K562 (cell line): ENCODE results near the gene TRMT112. TPM values are rescaled to one million over a fixed set of nuclear protein-coding genes. Genes with fewer than 3 reads are reported as not detected.
A peak's percentile ranks its signal among the peaks of the same experiment; 100 is the strongest.

Experiments
- DLX4 ChIP-seq: fragments of 250-450 bp; sonication (Bioruptor Pico); IDR thresholded peaks from 2 replicates; pipeline ENCODE4 v1.6.1; 2021; ENCODE audit warnings: mild to moderate bottlenecking
- FUS ChIP-seq: fragments of 200-400 bp; formaldehyde crosslinking; optimal IDR thresholded peaks from 2 replicates; pipeline ENCODE3; 2017; ENCODE audit warnings: low read depth, low read length
- HNRNPL ChIP-seq: fragments of 200-400 bp; formaldehyde crosslinking; IDR thresholded peaks from 2 replicates; pipeline ENCODE4 v1.6.1; 2017; ENCODE audit warnings: low read depth, mild to moderate bottlenecking, low read length
- RHOXF2B ChIP-seq: fragments of 250-450 bp; sonication (Bioruptor Pico); conservative IDR thresholded peaks from 2 replicates; pipeline ENCODE4 v1.5.1; 2021
- polyA plus RNA-seq, 8 experiments: library from polyadenylated mRNA; depleted of rRNA in 4 of 8; stranded (reverse) in 5 of 8; unstranded in 3 of 8; fragments of >200 nt; fragmentation: Nextera tagmentation in 2 of 8; fragmentation: Illumina TruSeq in 1 of 8; extraction: Ambion mirVana in 2 of 8; extraction: Trizol in 1 of 8; gene quantifications; 2 replicates each; pipeline versions ENCODE4 v1.2.1 to v1.2.3, GENCODE V29; 2011 to 2014; ENCODE audit warnings: inconsistent platforms in 1 of 8, missing spikeins in 1 of 8
- total RNA-seq, 7 experiments: library from RNA; depleted of rRNA in 6 of 7; stranded (reverse); fragments of >200 nt in 6 of 7; fragmentation: Illumina TruSeq in 2 of 7; extraction: Trizol in 2 of 7; gene quantifications; 2 replicates each; pipeline versions ENCODE4 v1.2.1 to v1.2.3, GENCODE V29; 2011 to 2021; ENCODE audit warnings: low replicate concordance in 1 of 7
- TF ChIP-seq, protein P1 (sequence below): fragments of 450-650 bp; IDR thresholded peaks from 2 replicates; pipeline ENCODE4 v1.6.1; 2016; ENCODE audit warnings: mild to moderate bottlenecking, moderate library complexity
- TF ChIP-seq, protein P2 (sequence below): sonication (generic); formaldehyde crosslinking; IDR thresholded peaks from 2 replicates; pipeline ENCODE4 v1.8.1; 2023; ENCODE audit warnings: mild to moderate bottlenecking, missing genetic modification reagents
- TF ChIP-seq, protein P3 (sequence below): sonication (generic); formaldehyde crosslinking; IDR thresholded peaks from 2 replicates; pipeline ENCODE4 v1.9.0; 2022; ENCODE audit warnings: mild to moderate bottlenecking, missing genetic modification reagents
- TF ChIP-seq, protein P4 (sequence below): fragments of 450-650 bp; IDR thresholded peaks from 2 replicates; pipeline ENCODE4 v1.7.1; 2018; ENCODE audit warnings: mild to moderate bottlenecking, low read depth; ENCODE audit not compliant: partially characterized antibody

TRMT112 gene
- total and polyA plus RNA-seq, 9 of the 15 experiments (the other 6 are each of a cell fraction or from before 2014, with no cell fraction given) = 162 to 444 (median 300) TPM

DNA sequence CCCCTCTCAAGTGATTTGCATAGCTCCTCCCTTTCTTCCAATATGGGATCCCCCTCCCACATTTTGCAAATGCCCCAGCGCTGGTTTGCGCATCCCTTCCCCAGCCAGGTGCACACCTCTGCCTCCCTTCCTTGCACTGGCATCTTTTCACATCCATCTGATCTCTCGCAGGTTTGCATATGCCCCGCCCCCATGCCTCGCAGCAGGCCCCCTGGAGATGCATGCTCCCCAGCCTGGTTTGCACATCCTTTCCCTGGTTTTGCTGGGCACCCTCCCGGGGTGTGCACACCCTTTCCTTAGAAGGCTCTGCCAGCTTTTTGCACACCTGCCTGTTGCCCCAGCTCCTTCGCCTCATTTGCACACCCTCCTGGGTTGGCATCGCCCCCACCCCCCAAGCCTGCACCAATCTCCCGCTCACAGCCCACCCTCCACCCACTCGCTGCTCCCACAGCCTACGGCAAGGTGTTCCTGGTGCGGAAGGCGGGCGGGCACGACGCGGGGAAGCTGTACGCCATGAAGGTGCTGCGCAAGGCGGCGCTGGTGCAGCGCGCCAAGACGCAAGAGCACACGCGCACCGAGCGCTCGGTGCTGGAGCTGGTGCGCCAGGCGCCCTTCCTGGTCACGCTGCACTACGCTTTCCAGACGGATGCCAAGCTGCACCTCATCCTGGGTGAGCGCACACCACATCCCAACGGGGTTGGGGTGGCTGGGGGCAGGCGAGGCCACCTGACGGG lies 42.5 kb upstream of the TRMT112 start (continued):
- TF ChIP-seq, protein P1, sequence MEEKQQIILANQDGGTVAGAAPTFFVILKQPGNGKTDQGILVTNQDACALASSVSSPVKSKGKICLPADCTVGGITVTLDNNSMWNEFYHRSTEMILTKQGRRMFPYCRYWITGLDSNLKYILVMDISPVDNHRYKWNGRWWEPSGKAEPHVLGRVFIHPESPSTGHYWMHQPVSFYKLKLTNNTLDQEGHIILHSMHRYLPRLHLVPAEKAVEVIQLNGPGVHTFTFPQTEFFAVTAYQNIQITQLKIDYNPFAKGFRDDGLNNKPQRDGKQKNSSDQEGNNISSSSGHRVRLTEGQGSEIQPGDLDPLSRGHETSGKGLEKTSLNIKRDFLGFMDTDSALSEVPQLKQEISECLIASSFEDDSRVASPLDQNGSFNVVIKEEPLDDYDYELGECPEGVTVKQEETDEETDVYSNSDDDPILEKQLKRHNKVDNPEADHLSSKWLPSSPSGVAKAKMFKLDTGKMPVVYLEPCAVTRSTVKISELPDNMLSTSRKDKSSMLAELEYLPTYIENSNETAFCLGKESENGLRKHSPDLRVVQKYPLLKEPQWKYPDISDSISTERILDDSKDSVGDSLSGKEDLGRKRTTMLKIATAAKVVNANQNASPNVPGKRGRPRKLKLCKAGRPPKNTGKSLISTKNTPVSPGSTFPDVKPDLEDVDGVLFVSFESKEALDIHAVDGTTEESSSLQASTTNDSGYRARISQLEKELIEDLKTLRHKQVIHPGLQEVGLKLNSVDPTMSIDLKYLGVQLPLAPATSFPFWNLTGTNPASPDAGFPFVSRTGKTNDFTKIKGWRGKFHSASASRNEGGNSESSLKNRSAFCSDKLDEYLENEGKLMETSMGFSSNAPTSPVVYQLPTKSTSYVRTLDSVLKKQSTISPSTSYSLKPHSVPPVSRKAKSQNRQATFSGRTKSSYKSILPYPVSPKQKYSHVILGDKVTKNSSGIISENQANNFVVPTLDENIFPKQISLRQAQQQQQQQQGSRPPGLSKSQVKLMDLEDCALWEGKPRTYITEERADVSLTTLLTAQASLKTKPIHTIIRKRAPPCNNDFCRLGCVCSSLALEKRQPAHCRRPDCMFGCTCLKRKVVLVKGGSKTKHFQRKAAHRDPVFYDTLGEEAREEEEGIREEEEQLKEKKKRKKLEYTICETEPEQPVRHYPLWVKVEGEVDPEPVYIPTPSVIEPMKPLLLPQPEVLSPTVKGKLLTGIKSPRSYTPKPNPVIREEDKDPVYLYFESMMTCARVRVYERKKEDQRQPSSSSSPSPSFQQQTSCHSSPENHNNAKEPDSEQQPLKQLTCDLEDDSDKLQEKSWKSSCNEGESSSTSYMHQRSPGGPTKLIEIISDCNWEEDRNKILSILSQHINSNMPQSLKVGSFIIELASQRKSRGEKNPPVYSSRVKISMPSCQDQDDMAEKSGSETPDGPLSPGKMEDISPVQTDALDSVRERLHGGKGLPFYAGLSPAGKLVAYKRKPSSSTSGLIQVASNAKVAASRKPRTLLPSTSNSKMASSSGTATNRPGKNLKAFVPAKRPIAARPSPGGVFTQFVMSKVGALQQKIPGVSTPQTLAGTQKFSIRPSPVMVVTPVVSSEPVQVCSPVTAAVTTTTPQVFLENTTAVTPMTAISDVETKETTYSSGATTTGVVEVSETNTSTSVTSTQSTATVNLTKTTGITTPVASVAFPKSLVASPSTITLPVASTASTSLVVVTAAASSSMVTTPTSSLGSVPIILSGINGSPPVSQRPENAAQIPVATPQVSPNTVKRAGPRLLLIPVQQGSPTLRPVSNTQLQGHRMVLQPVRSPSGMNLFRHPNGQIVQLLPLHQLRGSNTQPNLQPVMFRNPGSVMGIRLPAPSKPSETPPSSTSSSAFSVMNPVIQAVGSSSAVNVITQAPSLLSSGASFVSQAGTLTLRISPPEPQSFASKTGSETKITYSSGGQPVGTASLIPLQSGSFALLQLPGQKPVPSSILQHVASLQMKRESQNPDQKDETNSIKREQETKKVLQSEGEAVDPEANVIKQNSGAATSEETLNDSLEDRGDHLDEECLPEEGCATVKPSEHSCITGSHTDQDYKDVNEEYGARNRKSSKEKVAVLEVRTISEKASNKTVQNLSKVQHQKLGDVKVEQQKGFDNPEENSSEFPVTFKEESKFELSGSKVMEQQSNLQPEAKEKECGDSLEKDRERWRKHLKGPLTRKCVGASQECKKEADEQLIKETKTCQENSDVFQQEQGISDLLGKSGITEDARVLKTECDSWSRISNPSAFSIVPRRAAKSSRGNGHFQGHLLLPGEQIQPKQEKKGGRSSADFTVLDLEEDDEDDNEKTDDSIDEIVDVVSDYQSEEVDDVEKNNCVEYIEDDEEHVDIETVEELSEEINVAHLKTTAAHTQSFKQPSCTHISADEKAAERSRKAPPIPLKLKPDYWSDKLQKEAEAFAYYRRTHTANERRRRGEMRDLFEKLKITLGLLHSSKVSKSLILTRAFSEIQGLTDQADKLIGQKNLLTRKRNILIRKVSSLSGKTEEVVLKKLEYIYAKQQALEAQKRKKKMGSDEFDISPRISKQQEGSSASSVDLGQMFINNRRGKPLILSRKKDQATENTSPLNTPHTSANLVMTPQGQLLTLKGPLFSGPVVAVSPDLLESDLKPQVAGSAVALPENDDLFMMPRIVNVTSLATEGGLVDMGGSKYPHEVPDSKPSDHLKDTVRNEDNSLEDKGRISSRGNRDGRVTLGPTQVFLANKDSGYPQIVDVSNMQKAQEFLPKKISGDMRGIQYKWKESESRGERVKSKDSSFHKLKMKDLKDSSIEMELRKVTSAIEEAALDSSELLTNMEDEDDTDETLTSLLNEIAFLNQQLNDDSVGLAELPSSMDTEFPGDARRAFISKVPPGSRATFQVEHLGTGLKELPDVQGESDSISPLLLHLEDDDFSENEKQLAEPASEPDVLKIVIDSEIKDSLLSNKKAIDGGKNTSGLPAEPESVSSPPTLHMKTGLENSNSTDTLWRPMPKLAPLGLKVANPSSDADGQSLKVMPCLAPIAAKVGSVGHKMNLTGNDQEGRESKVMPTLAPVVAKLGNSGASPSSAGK = no peak
- 0 out of 2 replicates have a peak, but pooled peaks have one; percentile 66 for TF ChIP-seq HNRNPL
- TF ChIP-seq FUS = no peak
- TF ChIP-seq, protein P2, sequence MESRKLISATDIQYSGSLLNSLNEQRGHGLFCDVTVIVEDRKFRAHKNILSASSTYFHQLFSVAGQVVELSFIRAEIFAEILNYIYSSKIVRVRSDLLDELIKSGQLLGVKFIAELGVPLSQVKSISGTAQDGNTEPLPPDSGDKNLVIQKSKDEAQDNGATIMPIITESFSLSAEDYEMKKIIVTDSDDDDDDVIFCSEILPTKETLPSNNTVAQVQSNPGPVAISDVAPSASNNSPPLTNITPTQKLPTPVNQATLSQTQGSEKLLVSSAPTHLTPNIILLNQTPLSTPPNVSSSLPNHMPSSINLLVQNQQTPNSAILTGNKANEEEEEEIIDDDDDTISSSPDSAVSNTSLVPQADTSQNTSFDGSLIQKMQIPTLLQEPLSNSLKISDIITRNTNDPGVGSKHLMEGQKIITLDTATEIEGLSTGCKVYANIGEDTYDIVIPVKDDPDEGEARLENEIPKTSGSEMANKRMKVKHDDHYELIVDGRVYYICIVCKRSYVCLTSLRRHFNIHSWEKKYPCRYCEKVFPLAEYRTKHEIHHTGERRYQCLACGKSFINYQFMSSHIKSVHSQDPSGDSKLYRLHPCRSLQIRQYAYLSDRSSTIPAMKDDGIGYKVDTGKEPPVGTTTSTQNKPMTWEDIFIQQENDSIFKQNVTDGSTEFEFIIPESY (CRISPR knock-in tag) = peak; percentile 80
- TF ChIP-seq, protein P3, sequence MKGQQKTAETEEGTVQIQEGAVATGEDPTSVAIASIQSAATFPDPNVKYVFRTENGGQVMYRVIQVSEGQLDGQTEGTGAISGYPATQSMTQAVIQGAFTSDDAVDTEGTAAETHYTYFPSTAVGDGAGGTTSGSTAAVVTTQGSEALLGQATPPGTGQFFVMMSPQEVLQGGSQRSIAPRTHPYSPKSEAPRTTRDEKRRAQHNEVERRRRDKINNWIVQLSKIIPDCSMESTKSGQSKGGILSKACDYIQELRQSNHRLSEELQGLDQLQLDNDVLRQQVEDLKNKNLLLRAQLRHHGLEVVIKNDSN (CRISPR knock-in tag) = 0 out of 2 replicates have a peak, but pooled peaks have one; percentile 21
- no peak for TF ChIP-seq DLX4 (CRISPR knock-in tag)
- TF ChIP-seq RHOXF2B (CRISPR knock-in tag) = no peak
- TF ChIP-seq, protein P4, sequence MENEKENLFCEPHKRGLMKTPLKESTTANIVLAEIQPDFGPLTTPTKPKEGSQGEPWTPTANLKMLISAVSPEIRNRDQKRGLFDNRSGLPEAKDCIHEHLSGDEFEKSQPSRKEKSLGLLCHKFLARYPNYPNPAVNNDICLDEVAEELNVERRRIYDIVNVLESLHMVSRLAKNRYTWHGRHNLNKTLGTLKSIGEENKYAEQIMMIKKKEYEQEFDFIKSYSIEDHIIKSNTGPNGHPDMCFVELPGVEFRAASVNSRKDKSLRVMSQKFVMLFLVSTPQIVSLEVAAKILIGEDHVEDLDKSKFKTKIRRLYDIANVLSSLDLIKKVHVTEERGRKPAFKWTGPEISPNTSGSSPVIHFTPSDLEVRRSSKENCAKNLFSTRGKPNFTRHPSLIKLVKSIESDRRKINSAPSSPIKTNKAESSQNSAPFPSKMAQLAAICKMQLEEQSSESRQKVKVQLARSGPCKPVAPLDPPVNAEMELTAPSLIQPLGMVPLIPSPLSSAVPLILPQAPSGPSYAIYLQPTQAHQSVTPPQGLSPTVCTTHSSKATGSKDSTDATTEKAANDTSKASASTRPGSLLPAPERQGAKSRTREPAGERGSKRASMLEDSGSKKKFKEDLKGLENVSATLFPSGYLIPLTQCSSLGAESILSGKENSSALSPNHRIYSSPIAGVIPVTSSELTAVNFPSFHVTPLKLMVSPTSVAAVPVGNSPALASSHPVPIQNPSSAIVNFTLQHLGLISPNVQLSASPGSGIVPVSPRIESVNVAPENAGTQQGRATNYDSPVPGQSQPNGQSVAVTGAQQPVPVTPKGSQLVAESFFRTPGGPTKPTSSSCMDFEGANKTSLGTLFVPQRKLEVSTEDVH = no peak
